GM12878 (cell line): ENCODE results near the gene KTI12. TPM values are rescaled to one million over a fixed set of nuclear protein-coding genes. Genes with fewer than 3 reads are reported as not detected.
A peak's percentile ranks its signal among the peaks of the same experiment; 100 is the strongest.

Source experiments
- CHD2 ChIP-seq: IDR thresholded peaks from 2 replicates; pipeline ENCODE4 v1.6.1; 2011; ENCODE audit warnings: low read depth, low read length, improper control_type of control experiment, borderline replicate concordance
- CHD4 ChIP-seq: fragments of 200-600 bp; sonication (generic); IDR thresholded peaks from 2 replicates; pipeline ENCODE4 v1.6.1; 2016; ENCODE audit warnings: mild to moderate bottlenecking
- CREB1 ChIP-seq: IDR thresholded peaks from 2 replicates; pipeline ENCODE4 v1.6.1; 2012; ENCODE audit warnings: low read depth, mild to moderate bottlenecking, inconsistent platforms
- ETV6 ChIP-seq, 2 experiments: fragments of 450-650 bp in 1 of 2; IDR thresholded peaks in 1 of 2; conservative IDR thresholded peaks in 1 of 2; 2 replicates each; pipeline ENCODE4 v1.6.1; 2014; ENCODE audit warnings: antibody characterized with exemption in 1 of 2, borderline replicate concordance in 1 of 2, low read depth in 1 of 2, mild to moderate bottlenecking in 1 of 2, moderate library complexity in 1 of 2
- FOXM1 ChIP-seq: IDR thresholded peaks from 2 replicates; pipeline ENCODE4 v1.6.1; 2012; ENCODE audit warnings: low read depth, mild to moderate bottlenecking, inconsistent platforms, low read length, moderate library complexity
- GABPA ChIP-seq: IDR thresholded peaks from 2 replicates; pipeline ENCODE4 v1.6.1; 2014; ENCODE audit warnings: antibody characterized with exemption, low read depth, mild to moderate bottlenecking, inconsistent platforms
- HDAC6 ChIP-seq: fragments of 200-600 bp; sonication (generic); IDR thresholded peaks from one replicate; pipeline ENCODE4 v1.8.0; 2017; ENCODE audit warnings: antibody characterized with exemption; ENCODE audit not compliant: unreplicated experiment
- JUNB ChIP-seq: IDR thresholded peaks from 2 replicates; pipeline ENCODE4 v1.6.1; 2016; ENCODE audit warnings: antibody characterized with exemption, mild to moderate bottlenecking
- MEF2A ChIP-seq: IDR thresholded peaks from 2 replicates; pipeline ENCODE4 v1.6.1; 2011; ENCODE audit warnings: low read depth, mild to moderate bottlenecking, low read length, moderate library complexity; ENCODE audit not compliant: insufficient read depth
- NFYA ChIP-seq: IDR thresholded peaks from 2 replicates; pipeline ENCODE4 v1.6.1; 2011; ENCODE audit warnings: low read depth, mild to moderate bottlenecking, low read length, improper control_type of control experiment, borderline replicate concordance
- RAD51 ChIP-seq: fragments of 450-650 bp; IDR thresholded peaks from 2 replicates; pipeline ENCODE4 v1.6.1; 2016; ENCODE audit warnings: moderate library complexity, mild to moderate bottlenecking, inconsistent platforms
- SREBF2 ChIP-seq: IDR thresholded peaks from 2 replicates; pipeline ENCODE4 v1.6.1; 2012; ENCODE audit warnings: mild to moderate bottlenecking, low read length
- SUPT20H ChIP-seq: IDR thresholded peaks from 2 replicates; pipeline ENCODE4 v1.6.1; 2011; ENCODE audit warnings: low read depth, mild to moderate bottlenecking, low read length, moderate library complexity, borderline replicate concordance; ENCODE audit not compliant: control insufficient read depth
- TAF1 ChIP-seq: IDR thresholded peaks from 2 replicates; pipeline ENCODE4 v1.6.1; 2011; ENCODE audit warnings: mild to moderate bottlenecking, low read depth, low read length, borderline replicate concordance
- TCF12 ChIP-seq: IDR thresholded peaks from 2 replicates; pipeline ENCODE4 v1.6.1; 2011; ENCODE audit warnings: low read depth, mild to moderate bottlenecking, low read length
- ZNF622 ChIP-seq: fragments of 450-650 bp; IDR thresholded peaks from 2 replicates; pipeline ENCODE4 v1.6.1; 2017; ENCODE audit warnings: mild to moderate bottlenecking, inconsistent platforms
- polyA plus RNA-seq, 11 experiments: library from polyadenylated mRNA; depleted of rRNA in 4 of 11; unstranded in 6 of 11; stranded (reverse) in 5 of 11; fragments of >200 nt; fragmentation: Nextera tagmentation in 4 of 11; fragmentation: Illumina TruSeq in 1 of 11; extraction: Ambion mirVana in 4 of 11; extraction: Trizol in 1 of 11; gene quantifications; 1 replicate in 1 of 11; 2 replicates in 10 of 11; pipeline versions ENCODE4 v1.2.1 to v1.2.3, GENCODE V29; 2011 to 2016; ENCODE audit warnings: inconsistent platforms in 2 of 11, missing spikeins in 2 of 11, low read depth in 1 of 11
- total RNA-seq, 4 experiments: library from RNA; depleted of rRNA in 3 of 4; stranded (reverse); fragments of >200 nt in 3 of 4; fragmentation: Illumina TruSeq in 1 of 4; extraction: Trizol in 1 of 4; gene quantifications; 2 replicates each; pipeline versions ENCODE4 v1.2.1 to v1.2.3, GENCODE V29; 2013 to 2021
- TF ChIP-seq, protein P1 (sequence below): IDR thresholded peaks from 2 replicates; pipeline ENCODE4 v1.6.1; 2011; ENCODE audit warnings: low read depth, low read length, improper control_type of control experiment, borderline replicate concordance
- TF ChIP-seq, protein P2 (sequence below): fragments of 450-650 bp; IDR thresholded peaks from 2 replicates; pipeline ENCODE4 v1.6.1; 2017; ENCODE audit warnings: borderline replicate concordance
- TF ChIP-seq, protein P3 (sequence below): fragments of 450-650 bp; IDR thresholded peaks from 2 replicates; pipeline ENCODE4 v1.6.1; 2017; ENCODE audit warnings: mild to moderate bottlenecking
- TF ChIP-seq, protein P4 (sequence below): fragments of 450-650 bp; IDR thresholded peaks from 2 replicates; pipeline ENCODE4 v1.6.1; 2016; ENCODE audit warnings: mild to moderate bottlenecking
- TF ChIP-seq, protein P5 (sequence below): fragments of 450-650 bp; IDR thresholded peaks from 2 replicates; pipeline ENCODE4 v1.6.1; 2017; ENCODE audit warnings: antibody characterized with exemption, mild to moderate bottlenecking, moderate library complexity

Gene KTI12
- total and polyA plus RNA-seq, 10 of the 15 experiments (the other 5 are each of a cell fraction or from before 2014, with no cell fraction given) = 2.7 to 32.4 (median 17.6) TPM

DNA sequence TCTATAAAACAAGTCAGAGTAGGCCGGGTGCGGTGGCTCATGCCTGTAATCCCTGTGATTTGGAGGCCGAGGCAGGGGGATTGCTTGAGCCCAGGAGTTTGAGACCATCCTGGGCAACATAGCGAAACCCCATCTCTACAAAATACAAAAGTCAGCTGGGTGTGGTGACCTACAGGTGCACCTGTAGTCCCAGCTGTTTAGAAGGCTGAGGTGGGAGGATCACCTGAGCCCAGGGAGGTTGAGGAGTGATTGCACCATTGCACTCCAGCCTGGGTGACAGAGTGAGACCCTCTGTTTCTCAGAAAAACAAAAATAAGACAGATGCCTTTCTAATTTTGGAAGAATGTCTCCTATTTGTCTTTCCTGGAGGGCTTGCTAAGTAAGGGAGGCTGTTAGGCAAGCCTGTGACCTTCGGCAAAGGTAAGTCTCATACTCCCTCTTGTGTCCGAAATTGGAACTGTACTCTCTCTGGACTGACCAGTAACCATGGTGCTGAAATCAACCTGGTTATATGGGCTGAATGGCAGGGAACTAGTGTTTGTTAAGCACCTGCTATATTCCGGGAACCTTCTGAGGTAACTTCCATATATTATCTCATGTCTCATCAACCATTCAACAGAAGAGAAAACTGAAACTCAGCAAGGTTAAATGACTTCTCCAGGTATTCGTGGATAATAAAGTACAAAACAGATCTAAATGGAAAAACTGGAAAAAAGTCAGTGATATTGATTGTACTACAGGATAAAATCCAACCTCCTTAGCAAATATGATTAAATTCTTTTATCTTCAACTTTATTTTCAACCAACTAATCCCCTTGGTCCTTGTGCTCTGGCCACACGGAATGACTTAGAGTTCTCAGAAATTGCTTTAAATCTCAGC lies 31.3 kb downstream of the KTI12 start (continued):
- TF ChIP-seq, protein P1, sequence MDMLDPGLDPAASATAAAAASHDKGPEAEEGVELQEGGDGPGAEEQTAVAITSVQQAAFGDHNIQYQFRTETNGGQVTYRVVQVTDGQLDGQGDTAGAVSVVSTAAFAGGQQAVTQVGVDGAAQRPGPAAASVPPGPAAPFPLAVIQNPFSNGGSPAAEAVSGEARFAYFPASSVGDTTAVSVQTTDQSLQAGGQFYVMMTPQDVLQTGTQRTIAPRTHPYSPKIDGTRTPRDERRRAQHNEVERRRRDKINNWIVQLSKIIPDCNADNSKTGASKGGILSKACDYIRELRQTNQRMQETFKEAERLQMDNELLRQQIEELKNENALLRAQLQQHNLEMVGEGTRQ = no peak
- TF ChIP-seq, protein P2, sequence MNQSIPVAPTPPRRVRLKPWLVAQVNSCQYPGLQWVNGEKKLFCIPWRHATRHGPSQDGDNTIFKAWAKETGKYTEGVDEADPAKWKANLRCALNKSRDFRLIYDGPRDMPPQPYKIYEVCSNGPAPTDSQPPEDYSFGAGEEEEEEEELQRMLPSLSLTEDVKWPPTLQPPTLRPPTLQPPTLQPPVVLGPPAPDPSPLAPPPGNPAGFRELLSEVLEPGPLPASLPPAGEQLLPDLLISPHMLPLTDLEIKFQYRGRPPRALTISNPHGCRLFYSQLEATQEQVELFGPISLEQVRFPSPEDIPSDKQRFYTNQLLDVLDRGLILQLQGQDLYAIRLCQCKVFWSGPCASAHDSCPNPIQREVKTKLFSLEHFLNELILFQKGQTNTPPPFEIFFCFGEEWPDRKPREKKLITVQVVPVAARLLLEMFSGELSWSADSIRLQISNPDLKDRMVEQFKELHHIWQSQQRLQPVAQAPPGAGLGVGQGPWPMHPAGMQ = no peak
- TF ChIP-seq NFYA (no peak), CREB1 (no peak), ETV6 (conservative IDR thresholded peaks at IDR 0.05 in 1 of 2, IDR thresholded peaks at IDR 0.05 in 1 of 2; ENCODE audit: borderline replicate concordance in 1 of 2, low read depth in 1 of 2) (no peak), RAD51 (no peak), ZNF622 (no peak), CHD2 (no peak), FOXM1 (0 out of 2 replicates have a peak, but pooled peaks have one; percentile 37), SREBF2 (no peak), SUPT20H (no peak), MEF2A (0 out of 2 replicates have a peak, but pooled peaks have one; percentile 31), GABPA (no peak), HDAC6 (no peak), JUNB (no peak), CHD4 (no peak), TAF1 (no peak), TCF12 (no peak)
- TF ChIP-seq, protein P3, sequence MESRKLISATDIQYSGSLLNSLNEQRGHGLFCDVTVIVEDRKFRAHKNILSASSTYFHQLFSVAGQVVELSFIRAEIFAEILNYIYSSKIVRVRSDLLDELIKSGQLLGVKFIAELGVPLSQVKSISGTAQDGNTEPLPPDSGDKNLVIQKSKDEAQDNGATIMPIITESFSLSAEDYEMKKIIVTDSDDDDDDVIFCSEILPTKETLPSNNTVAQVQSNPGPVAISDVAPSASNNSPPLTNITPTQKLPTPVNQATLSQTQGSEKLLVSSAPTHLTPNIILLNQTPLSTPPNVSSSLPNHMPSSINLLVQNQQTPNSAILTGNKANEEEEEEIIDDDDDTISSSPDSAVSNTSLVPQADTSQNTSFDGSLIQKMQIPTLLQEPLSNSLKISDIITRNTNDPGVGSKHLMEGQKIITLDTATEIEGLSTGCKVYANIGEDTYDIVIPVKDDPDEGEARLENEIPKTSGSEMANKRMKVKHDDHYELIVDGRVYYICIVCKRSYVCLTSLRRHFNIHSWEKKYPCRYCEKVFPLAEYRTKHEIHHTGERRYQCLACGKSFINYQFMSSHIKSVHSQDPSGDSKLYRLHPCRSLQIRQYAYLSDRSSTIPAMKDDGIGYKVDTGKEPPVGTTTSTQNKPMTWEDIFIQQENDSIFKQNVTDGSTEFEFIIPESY = no peak
- TF ChIP-seq, protein P4, sequence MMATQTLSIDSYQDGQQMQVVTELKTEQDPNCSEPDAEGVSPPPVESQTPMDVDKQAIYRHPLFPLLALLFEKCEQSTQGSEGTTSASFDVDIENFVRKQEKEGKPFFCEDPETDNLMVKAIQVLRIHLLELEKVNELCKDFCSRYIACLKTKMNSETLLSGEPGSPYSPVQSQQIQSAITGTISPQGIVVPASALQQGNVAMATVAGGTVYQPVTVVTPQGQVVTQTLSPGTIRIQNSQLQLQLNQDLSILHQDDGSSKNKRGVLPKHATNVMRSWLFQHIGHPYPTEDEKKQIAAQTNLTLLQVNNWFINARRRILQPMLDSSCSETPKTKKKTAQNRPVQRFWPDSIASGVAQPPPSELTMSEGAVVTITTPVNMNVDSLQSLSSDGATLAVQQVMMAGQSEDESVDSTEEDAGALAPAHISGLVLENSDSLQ = 0 out of 2 replicates have a peak, but pooled peaks have one; percentile 18
- TF ChIP-seq, protein P5, sequence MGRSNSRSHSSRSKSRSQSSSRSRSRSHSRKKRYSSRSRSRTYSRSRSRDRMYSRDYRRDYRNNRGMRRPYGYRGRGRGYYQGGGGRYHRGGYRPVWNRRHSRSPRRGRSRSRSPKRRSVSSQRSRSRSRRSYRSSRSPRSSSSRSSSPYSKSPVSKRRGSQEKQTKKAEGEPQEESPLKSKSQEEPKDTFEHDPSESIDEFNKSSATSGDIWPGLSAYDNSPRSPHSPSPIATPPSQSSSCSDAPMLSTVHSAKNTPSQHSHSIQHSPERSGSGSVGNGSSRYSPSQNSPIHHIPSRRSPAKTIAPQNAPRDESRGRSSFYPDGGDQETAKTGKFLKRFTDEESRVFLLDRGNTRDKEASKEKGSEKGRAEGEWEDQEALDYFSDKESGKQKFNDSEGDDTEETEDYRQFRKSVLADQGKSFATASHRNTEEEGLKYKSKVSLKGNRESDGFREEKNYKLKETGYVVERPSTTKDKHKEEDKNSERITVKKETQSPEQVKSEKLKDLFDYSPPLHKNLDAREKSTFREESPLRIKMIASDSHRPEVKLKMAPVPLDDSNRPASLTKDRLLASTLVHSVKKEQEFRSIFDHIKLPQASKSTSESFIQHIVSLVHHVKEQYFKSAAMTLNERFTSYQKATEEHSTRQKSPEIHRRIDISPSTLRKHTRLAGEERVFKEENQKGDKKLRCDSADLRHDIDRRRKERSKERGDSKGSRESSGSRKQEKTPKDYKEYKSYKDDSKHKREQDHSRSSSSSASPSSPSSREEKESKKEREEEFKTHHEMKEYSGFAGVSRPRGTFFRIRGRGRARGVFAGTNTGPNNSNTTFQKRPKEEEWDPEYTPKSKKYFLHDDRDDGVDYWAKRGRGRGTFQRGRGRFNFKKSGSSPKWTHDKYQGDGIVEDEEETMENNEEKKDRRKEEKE = no peak
